HEK293 (cell line): ENCODE results near the gene TBC1D5.

Experiments
- CTCF ChIA-PET: fragments of 350-600 bp; formaldehyde crosslinking; extraction: SDS; loops from one replicate; lab custom pipeline; 2021; ENCODE audit warnings: antibody characterized with exemption; lab: Yijun Ruan, JAX
- POLR2A ChIA-PET: fragments of 300-600 bp; formaldehyde crosslinking; extraction: SDS; loops from one replicate; lab custom pipeline; 2020; ENCODE audit warnings: antibody characterized with exemption, inconsistent platforms; lab: Yijun Ruan, JAX
- H3K27ac ChIP-seq: fragments of 200-500 bp; sonication (Bioruptor generic); 2 replicates; pipeline ENCODE4 v1.5.1; 2014; ENCODE audit warnings: low read depth, low read length, control low read depth, inconsistent platforms; ENCODE audit errors: extremely low read depth
- H3K36me3 ChIP-seq, 2 experiments: fragments of 200-500 bp in 1 of 2; sonication (Bioruptor generic) in 1 of 2; 1 replicate in 1 of 2; 2 replicates in 1 of 2; pipeline ENCODE4 v1.5.1; 2014 to 2017; ENCODE audit warnings: inconsistent platforms in 2 of 2, low read length in 2 of 2; ENCODE audit not compliant: control insufficient read depth in 2 of 2, insufficient read depth in 1 of 2
- H3K4me1 ChIP-seq: fragments of 200-500 bp; sonication (Bioruptor generic); 2 replicates; pipeline ENCODE4 v1.5.1; 2014; ENCODE audit warnings: mild to moderate bottlenecking, low read length, inconsistent platforms; ENCODE audit not compliant: control insufficient read depth, insufficient read depth
- H3K4me3 ChIP-seq: 2 replicates; pipeline ENCODE4 v1.5.1; 2011; ENCODE audit warnings: low read depth, mild to moderate bottlenecking, control low read depth, low read length, moderate library complexity
- H3K9me3 ChIP-seq: fragments of 200-500 bp; sonication (Bioruptor generic); 2 replicates; pipeline ENCODE4 v1.5.1; 2014; ENCODE audit warnings: low read depth, low read length, inconsistent platforms; ENCODE audit not compliant: control insufficient read depth, insufficient read depth
- BCL11A ChIP-seq: fragments of 450-650 bp; formaldehyde crosslinking; IDR thresholded peaks from 2 replicates; pipeline ENCODE4 v1.5.1; 2016; ENCODE audit warnings: low read depth, missing biosample characterization, missing genetic modification characterization
- EGR2 ChIP-seq: fragments of 450-650 bp; formaldehyde crosslinking; IDR thresholded peaks from 2 replicates; pipeline ENCODE4 v1.5.1; 2016; ENCODE audit warnings: low read depth, missing biosample characterization, missing genetic modification characterization
- HOXA7 ChIP-seq: sonication (generic); formaldehyde crosslinking; IDR thresholded peaks from 2 replicates; pipeline ENCODE4 v1.8.1; 2022; ENCODE audit warnings: missing genetic modification reagents, borderline replicate concordance
- HOXD13 ChIP-seq: sonication (generic); formaldehyde crosslinking; IDR thresholded peaks from 2 replicates; pipeline ENCODE4 v1.8.0; 2022; ENCODE audit warnings: missing genetic modification reagents, borderline replicate concordance
- KLF7 ChIP-seq: fragments of 450-650 bp; formaldehyde crosslinking; IDR thresholded peaks from 2 replicates; pipeline ENCODE4 v1.5.1; 2016; ENCODE audit warnings: missing biosample characterization, missing genetic modification characterization, borderline replicate concordance
- SCRT2 ChIP-seq: fragments of 450-650 bp; formaldehyde crosslinking; IDR thresholded peaks from 2 replicates; pipeline ENCODE4 v1.5.1; 2016; ENCODE audit warnings: missing biosample characterization, missing genetic modification characterization
- ZBTB17 ChIP-seq: fragments of 450-650 bp; formaldehyde crosslinking; IDR thresholded peaks from 2 replicates; pipeline ENCODE4 v1.5.1; 2016; ENCODE audit warnings: missing biosample characterization, missing genetic modification characterization
- ZBTB21 ChIP-seq: fragments of 450-650 bp; formaldehyde crosslinking; IDR thresholded peaks from 2 replicates; pipeline ENCODE4 v1.5.1; 2017; ENCODE audit warnings: missing biosample characterization, missing genetic modification characterization
- ZBTB7A ChIP-seq: fragments of 450-650 bp; formaldehyde crosslinking; IDR thresholded peaks from 2 replicates; pipeline ENCODE4 v1.5.1; 2016; ENCODE audit warnings: low read depth, missing biosample characterization, missing genetic modification characterization
- ZFP69B ChIP-seq: fragments of 450-650 bp; formaldehyde crosslinking; IDR thresholded peaks from 2 replicates; pipeline ENCODE4 v1.5.1; 2016; ENCODE audit warnings: missing biosample characterization, missing genetic modification characterization
- ZNF157 ChIP-seq: fragments of 450-650 bp; formaldehyde crosslinking; IDR thresholded peaks from 2 replicates; pipeline ENCODE4 v1.5.1; 2016; ENCODE audit warnings: missing biosample characterization, missing genetic modification characterization
- ZNF223 ChIP-seq: fragments of 450-650 bp; formaldehyde crosslinking; IDR thresholded peaks from 2 replicates; pipeline ENCODE4 v1.5.1; 2016; ENCODE audit warnings: missing biosample characterization, missing genetic modification characterization
- ZNF266 ChIP-seq: fragments of 450-650 bp; formaldehyde crosslinking; IDR thresholded peaks from 2 replicates; pipeline ENCODE4 v1.5.1; 2016; ENCODE audit warnings: missing biosample characterization, missing genetic modification characterization, low read depth
- ZNF292 ChIP-seq: fragments of 450-650 bp; formaldehyde crosslinking; IDR thresholded peaks from 2 replicates; pipeline ENCODE4 v1.5.1; 2016; ENCODE audit warnings: low read depth, missing biosample characterization, missing genetic modification characterization, borderline replicate concordance
- ZNF302 ChIP-seq: fragments of 450-650 bp; formaldehyde crosslinking; IDR thresholded peaks from 2 replicates; pipeline ENCODE4 v1.5.1; 2016; ENCODE audit warnings: missing biosample characterization, missing genetic modification characterization, low read depth
- ZNF426 ChIP-seq: fragments of 450-650 bp; formaldehyde crosslinking; IDR thresholded peaks from 2 replicates; pipeline ENCODE4 v1.5.1; 2017; ENCODE audit warnings: missing biosample characterization, missing genetic modification characterization, mild to moderate bottlenecking, inconsistent platforms, moderate library complexity
- ZNF585B ChIP-seq: fragments of 450-650 bp; formaldehyde crosslinking; IDR thresholded peaks from 2 replicates; pipeline ENCODE4 v1.5.1; 2016; ENCODE audit warnings: missing biosample characterization, missing genetic modification characterization
- ZNF624 ChIP-seq: fragments of 450-650 bp; formaldehyde crosslinking; IDR thresholded peaks from 2 replicates; pipeline ENCODE4 v1.5.1; 2017; ENCODE audit warnings: missing biosample characterization, missing genetic modification characterization
- ZNF629 ChIP-seq: fragments of 450-650 bp; formaldehyde crosslinking; IDR thresholded peaks from 2 replicates; pipeline ENCODE4 v1.5.1; 2017; ENCODE audit warnings: missing biosample characterization, missing genetic modification characterization
- ZNF654 ChIP-seq: fragments of 450-650 bp; formaldehyde crosslinking; IDR thresholded peaks from 2 replicates; pipeline ENCODE4 v1.5.1; 2016; ENCODE audit warnings: low read depth, missing biosample characterization, missing genetic modification characterization
- ZNF76 ChIP-seq: fragments of 450-650 bp; formaldehyde crosslinking; IDR thresholded peaks from 2 replicates; pipeline ENCODE4; 2016; ENCODE audit warnings: low read depth, missing biosample characterization, missing genetic modification characterization, borderline replicate concordance
- ZNF791 ChIP-seq: fragments of 450-650 bp; formaldehyde crosslinking; IDR thresholded peaks from 2 replicates; pipeline ENCODE4 v1.5.1; 2016; ENCODE audit warnings: missing biosample characterization, missing genetic modification characterization
- ZNF837 ChIP-seq: fragments of 450-650 bp; formaldehyde crosslinking; IDR thresholded peaks from 2 replicates; pipeline ENCODE4 v1.5.1; 2016; ENCODE audit warnings: missing biosample characterization, missing genetic modification characterization
- ZSCAN16 ChIP-seq: fragments of 450-650 bp; formaldehyde crosslinking; IDR thresholded peaks from 2 replicates; pipeline ENCODE4 v1.5.1; 2016; ENCODE audit warnings: missing biosample characterization, missing genetic modification characterization
- ZSCAN30 ChIP-seq: fragments of 450-650 bp; IDR thresholded peaks from 2 replicates; pipeline ENCODE4 v1.5.1; 2018; ENCODE audit warnings: missing biosample characterization, mild to moderate bottlenecking, missing genetic modification characterization, moderate library complexity
- TF ChIP-seq, protein P1 (sequence below): fragments of 450-650 bp; formaldehyde crosslinking; IDR thresholded peaks from 2 replicates; pipeline ENCODE4 v1.5.1; 2016; ENCODE audit warnings: missing biosample characterization, missing genetic modification characterization
- TF ChIP-seq, protein P2 (sequence below): fragments of 450-650 bp; formaldehyde crosslinking; optimal IDR thresholded peaks from 2 replicates; pipeline ENCODE3; 2016; ENCODE audit warnings: missing biosample characterization, mild to moderate bottlenecking, missing genetic modification characterization
- TF ChIP-seq, protein P3 (sequence below): fragments of 450-650 bp; formaldehyde crosslinking; IDR thresholded peaks from 2 replicates; pipeline ENCODE4 v1.5.1; 2016; ENCODE audit warnings: missing biosample characterization, missing genetic modification characterization
- TF ChIP-seq, protein P4 (sequence below): fragments of 450-650 bp; formaldehyde crosslinking; IDR thresholded peaks from 2 replicates; pipeline ENCODE4 v1.5.1; 2017; ENCODE audit warnings: missing biosample characterization, missing genetic modification characterization
- TF ChIP-seq, protein P5 (sequence below): fragments of 450-650 bp; formaldehyde crosslinking; IDR thresholded peaks from 2 replicates; pipeline ENCODE4 v1.5.1; 2016; ENCODE audit warnings: missing biosample characterization, missing genetic modification characterization, low read depth
- TF ChIP-seq, protein P6 (sequence below): fragments of 450-650 bp; formaldehyde crosslinking; IDR thresholded peaks from 2 replicates; pipeline ENCODE4 v1.5.1; 2016; ENCODE audit warnings: missing biosample characterization, missing genetic modification characterization

TBC1D5 gene

DNA sequence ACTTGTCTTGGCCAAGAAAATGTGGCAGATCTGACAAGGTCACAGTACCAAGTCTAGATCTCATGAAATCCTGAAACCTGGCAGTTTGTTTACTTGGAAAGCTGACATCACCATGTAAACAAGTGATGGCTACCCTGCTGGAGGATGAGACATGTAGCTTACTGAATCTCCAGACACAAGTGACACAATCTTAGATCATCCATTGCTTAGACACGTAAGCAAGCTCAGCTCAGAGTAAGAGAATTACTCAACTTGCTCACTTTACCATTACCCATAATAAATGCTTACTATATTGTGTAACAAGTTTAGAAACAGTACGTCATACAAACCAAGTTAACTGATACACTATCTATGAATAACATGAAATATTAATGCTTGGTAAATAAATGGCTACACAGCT, 263.8 kb downstream of the TBC1D5 start:
- Histone ChIP-seq H3K27ac (no peak overlapping the region), H3K4me3 (no peak overlapping the region), H3K36me3 (no peaks in the 10 kb centered on the region), H3K4me1 (no peaks in the 10 kb centered on the region), H3K9me3 (no peaks in the 10 kb centered on the region; the same call in 1 of the 2 replicates)
- CTCF ChIA-PET: interaction anchor here (0.6 to 0.7 kb wide), 2 partner anchors 12 to 175 kb away, joined by 3 read pairs; no protein-coding TSS in a partner anchor
- POLR2A ChIA-PET: no interaction called here
- TF ChIP-seq, protein P1, sequence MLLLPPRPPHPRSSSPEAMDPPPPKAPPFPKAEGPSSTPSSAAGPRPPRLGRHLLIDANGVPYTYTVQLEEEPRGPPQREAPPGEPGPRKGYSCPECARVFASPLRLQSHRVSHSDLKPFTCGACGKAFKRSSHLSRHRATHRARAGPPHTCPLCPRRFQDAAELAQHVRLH (tag by site-specific recombination): no peak
- TF ChIP-seq ZNF76 (tag by site-specific recombination) (no peak), HOXD13 (CRISPR knock-in tag) (no peak), SCRT2 (tag by site-specific recombination) (peak; percentile 58), ZSCAN16 (no peak), ZNF624 (tag by site-specific recombination) (no peak), ZNF292 (no peak), KLF7 (tag by site-specific recombination) (no peak), ZNF223 (no peak), ZNF266 (no peak), ZBTB17 (tag by site-specific recombination) (no peak), ZNF654 (tag by site-specific recombination) (peak; percentile 11; the same call in 1 of the 2 replicates), BCL11A (tag by site-specific recombination) (no peak), EGR2 (no peak), ZBTB7A (tag by site-specific recombination) (no peak), ZNF426 (tag by site-specific recombination) (no peak), ZNF791 (tag by site-specific recombination) (no peak), ZNF585B (no peak), ZNF157 (tag by site-specific recombination) (no peak), HOXA7 (CRISPR knock-in tag) (no peak), ZFP69B (tag by site-specific recombination) (peak; percentile 42; the same call in 1 of the 2 replicates), ZNF629 (tag by site-specific recombination) (peak; percentile 95), ZSCAN30 (tag by site-specific recombination) (no peak), ZNF302 (no peak), ZNF837 (no peak), ZBTB21 (tag by site-specific recombination) (peak; percentile 91)
- TF ChIP-seq, protein P2, sequence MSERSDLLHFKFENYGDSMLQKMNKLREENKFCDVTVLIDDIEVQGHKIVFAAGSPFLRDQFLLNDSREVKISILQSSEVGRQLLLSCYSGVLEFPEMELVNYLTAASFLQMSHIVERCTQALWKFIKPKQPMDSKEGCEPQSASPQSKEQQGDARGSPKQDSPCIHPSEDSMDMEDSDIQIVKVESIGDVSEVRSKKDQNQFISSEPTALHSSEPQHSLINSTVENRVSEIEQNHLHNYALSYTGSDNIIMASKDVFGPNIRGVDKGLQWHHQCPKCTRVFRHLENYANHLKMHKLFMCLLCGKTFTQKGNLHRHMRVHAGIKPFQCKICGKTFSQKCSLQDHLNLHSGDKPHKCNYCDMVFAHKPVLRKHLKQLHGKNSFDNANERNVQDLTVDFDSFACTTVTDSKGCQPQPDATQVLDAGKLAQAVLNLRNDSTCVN: no peak
- TF ChIP-seq, protein P3, sequence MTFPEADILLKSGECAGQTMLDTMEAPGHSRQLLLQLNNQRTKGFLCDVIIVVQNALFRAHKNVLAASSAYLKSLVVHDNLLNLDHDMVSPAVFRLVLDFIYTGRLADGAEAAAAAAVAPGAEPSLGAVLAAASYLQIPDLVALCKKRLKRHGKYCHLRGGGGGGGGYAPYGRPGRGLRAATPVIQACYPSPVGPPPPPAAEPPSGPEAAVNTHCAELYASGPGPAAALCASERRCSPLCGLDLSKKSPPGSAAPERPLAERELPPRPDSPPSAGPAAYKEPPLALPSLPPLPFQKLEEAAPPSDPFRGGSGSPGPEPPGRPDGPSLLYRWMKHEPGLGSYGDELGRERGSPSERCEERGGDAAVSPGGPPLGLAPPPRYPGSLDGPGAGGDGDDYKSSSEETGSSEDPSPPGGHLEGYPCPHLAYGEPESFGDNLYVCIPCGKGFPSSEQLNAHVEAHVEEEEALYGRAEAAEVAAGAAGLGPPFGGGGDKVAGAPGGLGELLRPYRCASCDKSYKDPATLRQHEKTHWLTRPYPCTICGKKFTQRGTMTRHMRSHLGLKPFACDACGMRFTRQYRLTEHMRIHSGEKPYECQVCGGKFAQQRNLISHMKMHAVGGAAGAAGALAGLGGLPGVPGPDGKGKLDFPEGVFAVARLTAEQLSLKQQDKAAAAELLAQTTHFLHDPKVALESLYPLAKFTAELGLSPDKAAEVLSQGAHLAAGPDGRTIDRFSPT (tag by site-specific recombination): peak; percentile 75
- TF ChIP-seq, protein P4, sequence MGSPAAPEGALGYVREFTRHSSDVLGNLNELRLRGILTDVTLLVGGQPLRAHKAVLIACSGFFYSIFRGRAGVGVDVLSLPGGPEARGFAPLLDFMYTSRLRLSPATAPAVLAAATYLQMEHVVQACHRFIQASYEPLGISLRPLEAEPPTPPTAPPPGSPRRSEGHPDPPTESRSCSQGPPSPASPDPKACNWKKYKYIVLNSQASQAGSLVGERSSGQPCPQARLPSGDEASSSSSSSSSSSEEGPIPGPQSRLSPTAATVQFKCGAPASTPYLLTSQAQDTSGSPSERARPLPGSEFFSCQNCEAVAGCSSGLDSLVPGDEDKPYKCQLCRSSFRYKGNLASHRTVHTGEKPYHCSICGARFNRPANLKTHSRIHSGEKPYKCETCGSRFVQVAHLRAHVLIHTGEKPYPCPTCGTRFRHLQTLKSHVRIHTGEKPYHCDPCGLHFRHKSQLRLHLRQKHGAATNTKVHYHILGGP (tag by site-specific recombination): peak; percentile 30; the same call in 1 of the 2 replicates
- TF ChIP-seq, protein P5, sequence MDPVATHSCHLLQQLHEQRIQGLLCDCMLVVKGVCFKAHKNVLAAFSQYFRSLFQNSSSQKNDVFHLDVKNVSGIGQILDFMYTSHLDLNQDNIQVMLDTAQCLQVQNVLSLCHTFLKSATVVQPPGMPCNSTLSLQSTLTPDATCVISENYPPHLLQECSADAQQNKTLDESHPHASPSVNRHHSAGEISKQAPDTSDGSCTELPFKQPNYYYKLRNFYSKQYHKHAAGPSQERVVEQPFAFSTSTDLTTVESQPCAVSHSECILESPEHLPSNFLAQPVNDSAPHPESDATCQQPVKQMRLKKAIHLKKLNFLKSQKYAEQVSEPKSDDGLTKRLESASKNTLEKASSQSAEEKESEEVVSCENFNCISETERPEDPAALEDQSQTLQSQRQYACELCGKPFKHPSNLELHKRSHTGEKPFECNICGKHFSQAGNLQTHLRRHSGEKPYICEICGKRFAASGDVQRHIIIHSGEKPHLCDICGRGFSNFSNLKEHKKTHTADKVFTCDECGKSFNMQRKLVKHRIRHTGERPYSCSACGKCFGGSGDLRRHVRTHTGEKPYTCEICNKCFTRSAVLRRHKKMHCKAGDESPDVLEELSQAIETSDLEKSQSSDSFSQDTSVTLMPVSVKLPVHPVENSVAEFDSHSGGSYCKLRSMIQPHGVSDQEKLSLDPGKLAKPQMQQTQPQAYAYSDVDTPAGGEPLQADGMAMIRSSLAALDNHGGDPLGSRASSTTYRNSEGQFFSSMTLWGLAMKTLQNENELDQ: no peak
- TF ChIP-seq, protein P6, sequence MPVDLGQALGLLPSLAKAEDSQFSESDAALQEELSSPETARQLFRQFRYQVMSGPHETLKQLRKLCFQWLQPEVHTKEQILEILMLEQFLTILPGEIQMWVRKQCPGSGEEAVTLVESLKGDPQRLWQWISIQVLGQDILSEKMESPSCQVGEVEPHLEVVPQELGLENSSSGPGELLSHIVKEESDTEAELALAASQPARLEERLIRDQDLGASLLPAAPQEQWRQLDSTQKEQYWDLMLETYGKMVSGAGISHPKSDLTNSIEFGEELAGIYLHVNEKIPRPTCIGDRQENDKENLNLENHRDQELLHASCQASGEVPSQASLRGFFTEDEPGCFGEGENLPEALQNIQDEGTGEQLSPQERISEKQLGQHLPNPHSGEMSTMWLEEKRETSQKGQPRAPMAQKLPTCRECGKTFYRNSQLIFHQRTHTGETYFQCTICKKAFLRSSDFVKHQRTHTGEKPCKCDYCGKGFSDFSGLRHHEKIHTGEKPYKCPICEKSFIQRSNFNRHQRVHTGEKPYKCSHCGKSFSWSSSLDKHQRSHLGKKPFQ (tag by site-specific recombination): no peak
